Islet precursor cell (in vitro differentiated cells): ENCODE data around the gene UST.
"Not testable (repeated sequence)": the region's sequence is repeated elsewhere in the genome, so short reads cannot be mapped to it uniquely, and the experiment has no call there.

Source experiments
- DNase-seq: peaks from one replicate; pipeline ENCODE4 v3.0.0-alpha.2; 2018

The UST gene

GRCh38 chr6:149015535-149016525 lies 269.0 kb downstream of the UST start:
- DNase-seq: no peak

- no peak for DNase-seq
Observed at GRCh38 chr6:149016716-149017115, 269.9 kb downstream of the UST start.

DNA sequence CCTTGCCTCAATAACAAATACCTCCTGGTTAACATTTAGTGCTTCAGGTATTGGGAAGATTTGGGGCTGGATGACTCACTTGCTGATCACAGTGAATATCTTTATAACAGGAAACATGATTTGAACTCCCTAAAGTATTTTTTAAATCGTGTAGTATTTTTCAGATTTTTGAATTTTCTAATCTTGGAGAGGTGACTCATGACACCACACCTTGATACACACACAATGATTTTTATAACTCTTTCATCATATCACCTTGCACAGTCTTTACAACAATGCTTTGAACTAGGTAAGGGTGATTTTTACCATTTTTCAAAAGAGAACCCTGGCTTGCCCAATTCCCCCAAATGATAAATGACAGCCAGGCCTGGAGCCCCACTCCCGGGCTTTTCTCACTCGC lies 273.5 kb downstream of the UST start:
- DNase-seq: no peak

GRCh38 chr6:149024361-149024760 lies 277.5 kb downstream of the UST start:
- no peak for DNase-seq

DNA sequence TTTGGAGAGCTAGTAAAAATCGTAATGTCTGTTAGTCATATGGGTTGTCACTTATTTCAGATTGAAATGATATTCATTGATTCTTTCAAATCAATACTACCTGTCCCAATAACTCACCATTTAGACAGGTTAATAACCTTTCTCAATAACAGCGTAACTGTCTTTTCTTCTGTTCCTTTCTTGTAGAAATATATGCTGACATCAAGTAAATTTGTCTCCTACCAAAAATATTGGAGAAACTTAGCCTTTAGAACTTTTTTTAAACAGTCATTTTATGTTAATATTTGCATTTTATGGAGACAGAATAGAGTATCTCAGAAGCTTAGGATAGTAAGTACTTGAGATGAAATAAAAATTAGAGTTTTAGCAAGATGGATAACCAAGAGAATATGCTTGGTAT lies 278.2 kb downstream of the UST start:
- no peak for DNase-seq

GRCh38 chr6:149026530-149026942 lies 279.7 kb downstream of the UST start:
- DNase-seq: no peak

- DNase-seq: no peak
Observed at GRCh38 chr6:149027484-149027883, 280.7 kb downstream of the UST start.

GRCh38 chr6:149028767-149029405 lies 282.1 kb downstream of the UST start:
- no peak for DNase-seq

DNA sequence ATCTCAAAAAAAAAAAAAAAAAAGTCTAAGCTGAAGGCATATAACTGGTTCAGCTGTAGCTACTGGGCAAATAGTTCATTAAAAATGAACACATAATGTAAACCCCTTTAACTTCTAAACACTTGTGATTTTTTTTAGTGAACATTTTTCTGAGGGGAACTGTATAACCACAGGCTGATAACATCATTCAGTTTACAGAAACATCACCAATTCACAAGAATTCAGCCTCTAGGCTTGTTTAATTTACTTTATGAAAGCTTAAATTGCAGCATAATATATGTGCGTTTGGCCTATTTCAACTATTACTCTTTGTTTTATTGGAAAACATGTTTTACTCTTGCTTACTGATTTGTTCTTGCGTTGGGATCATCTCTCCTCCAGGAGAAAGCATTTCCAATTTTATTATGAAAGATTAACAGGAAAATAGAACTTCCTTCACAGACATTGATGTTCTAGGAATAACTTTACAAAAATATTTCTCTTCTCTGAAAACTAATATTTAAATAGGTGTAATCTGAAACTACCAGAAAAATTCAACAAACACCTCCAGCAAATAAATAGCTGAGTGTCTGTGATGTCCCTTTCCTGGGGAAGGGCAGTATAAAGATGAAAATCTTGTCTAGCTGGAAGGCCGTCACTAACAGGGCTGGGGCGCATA lies 284.5 kb downstream of the UST start:
- DNase-seq: no peak

GRCh38 chr6:149031859-149032598 lies 285.2 kb downstream of the UST start:
- no peak for DNase-seq

GRCh38 chr6:149032599-149033405 lies 286.0 kb downstream of the UST start:
- DNase-seq: no peak

GRCh38 chr6:149033454-149033853 lies 286.6 kb downstream of the UST start:
- no peak for DNase-seq

DNA sequence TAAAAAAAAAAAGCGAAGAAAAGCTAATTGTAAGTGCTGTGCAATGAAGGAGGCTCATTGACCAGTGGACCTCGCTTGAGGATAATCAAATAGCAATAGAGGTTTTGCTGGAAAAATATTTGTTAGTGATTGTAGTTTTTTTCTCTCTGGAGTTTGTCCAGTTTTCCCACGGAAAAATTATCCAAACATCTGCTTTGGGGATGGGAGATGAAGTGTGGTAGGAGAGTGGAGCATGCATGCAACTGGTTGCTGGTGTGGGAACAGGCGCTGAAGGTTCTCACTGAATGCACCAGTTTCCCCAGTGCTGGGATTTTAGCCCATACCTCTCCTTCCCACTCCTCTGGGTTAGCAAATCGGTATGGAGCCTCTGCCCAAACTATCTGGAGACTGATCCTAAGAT lies 288.9 kb downstream of the UST start:
- DNase-seq: no peak

DNA sequence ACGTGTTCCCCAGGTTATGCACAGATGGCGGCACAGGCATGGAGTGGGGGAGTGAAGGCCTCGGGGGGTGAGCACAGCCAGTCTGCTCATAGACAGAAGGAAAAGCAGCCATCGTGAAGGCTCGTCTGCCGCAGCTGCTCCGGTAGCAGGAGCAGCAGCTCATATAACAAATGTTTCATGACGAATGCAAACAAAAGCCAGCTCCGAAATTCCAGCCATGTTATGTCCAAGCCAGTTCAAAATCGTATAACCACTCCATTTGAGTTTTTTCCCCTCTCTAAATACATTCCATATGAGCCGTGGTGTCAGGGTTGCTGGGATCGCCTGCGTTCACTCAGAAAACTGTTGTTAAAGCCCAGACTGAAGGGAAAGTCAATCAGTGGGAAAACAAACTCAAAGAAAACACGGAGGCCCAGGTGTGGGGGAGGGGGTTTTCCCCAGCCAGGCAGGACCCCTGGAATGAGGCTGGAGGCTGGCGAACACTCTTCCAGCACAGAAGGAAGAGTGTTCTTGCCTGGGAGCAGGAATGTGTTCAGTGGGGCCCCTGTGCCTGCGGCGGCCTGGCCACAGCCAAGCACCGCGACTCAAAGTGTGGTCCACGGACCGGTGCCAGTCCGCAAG lies 290.3 kb downstream of the UST start:
- peak; percentile 63 for DNase-seq

- not testable (repeated sequence) for DNase-seq
Observed at GRCh38 chr6:149039025-149039424, 292.2 kb downstream of the UST start.

DNA sequence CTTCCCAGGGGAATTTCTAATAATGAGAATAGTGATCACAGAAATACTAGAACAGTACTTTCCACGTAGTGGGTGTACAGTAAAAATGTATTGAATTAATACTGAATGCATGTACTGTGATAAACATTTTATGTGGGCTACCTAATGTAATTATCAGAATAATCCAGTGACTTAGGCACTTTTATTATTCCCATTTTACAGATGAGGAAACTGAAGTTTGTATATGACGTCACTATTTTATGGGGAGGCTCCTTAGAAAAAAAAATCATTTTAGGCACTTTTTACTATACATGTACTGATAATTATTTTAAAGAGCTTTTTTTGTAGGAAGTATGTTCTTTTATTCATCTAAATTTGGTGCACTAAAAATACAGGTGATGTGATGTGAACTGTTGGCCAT lies 295.1 kb downstream of the UST start:
- DNase-seq: no peak

- peak; percentile 62 for DNase-seq
Observed at GRCh38 chr6:149043476-149044130, 296.8 kb downstream of the UST start.

DNA sequence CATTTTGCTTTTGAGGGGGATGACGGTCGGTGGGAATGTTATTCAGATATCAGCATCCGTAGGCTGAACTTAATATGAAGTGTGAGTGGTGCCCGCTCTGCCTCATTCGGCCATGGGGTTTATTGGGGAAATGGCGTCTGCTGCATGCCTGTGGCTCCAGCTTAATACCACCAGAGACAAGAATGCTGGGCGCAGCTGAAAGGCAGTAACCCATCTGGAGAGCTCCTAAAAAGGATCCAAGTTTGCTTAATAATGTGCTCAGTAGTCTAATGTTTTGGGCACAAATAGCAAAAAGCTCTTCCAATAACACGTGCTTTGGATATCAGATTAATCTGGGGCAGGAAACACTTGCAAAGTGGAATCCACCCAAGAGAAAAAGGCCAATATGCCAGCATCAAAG lies 297.7 kb downstream of the UST start:
- no peak for DNase-seq

DNA sequence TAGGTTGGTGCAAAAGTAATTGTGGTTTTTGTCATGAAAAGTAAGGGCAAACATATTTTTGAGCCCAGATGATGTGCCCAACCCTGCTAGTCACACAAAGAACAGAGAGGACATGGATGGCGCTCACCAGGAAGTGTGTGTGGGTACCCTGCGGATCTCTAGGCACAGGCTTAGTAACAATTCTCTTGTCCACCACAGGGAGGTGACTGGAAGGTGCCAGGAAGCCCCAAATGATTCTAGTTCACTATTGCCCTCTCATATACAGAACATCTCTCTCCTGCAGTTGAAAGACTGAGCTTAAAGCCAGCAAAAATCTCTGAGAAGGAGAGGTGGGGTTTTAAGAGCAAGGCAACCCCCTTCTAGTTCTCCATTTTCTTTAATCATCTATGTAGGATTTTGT lies 298.6 kb downstream of the UST start:
- DNase-seq: no peak

DNA sequence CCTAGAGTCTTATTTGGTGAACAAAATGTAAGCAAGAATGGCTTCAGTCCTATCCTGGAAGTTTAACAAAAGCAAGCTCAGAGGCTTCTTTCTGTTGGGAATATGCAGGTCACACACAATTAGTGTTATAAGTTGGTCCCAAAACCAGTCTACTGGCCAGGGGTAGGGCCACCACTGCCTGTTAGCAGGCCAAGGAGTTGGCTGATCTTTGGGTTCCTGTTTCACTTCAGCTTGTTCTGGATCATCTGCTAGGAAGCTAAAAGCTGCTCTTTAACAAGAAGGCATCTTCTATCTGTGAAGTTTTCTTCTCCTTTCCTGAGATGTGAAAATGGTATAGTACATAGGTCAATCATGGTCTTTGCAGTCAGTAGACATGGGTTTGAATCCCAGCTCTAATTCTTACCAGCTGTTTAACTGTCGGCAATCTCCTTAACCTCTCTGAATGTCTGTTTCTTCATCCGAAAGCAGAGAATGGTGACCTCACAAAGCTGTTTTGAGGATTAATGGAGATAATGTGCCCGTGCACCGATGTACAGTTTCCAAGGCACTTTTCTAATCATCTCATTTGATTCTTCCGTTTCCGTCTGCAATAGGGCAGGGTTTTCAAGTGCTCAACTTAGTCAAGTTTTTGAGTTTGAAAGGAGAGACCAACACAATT lies 299.5 kb downstream of the UST start:
- DNase-seq: no peak
